Measurements from ENCODE around the gene OR10A3.

Gene OR10A3

GRCh38 chr11:7903940-7904339 lies 37.6 kb downstream of the OR10A3 start:
- Histone ChIP-seq H3K4me3 (no peak overlapping the region), H3K27ac (no peak overlapping the region), H3K9me3 (ENCODE audit: low read depth, low read length) (no peaks in the 10 kb centered on the region), H3K9ac (ENCODE audit: insufficient read length) (no peak overlapping the region), H3K36me3 (ENCODE audit: insufficient read depth, low read length) (no peaks in the 10 kb centered on the region)
- no peak for DNase-seq (ENCODE audit: low read depth, low spot score)
- no peak for TF ChIP-seq FOXP2 (optimal IDR thresholded peaks at IDR 0.05; ENCODE audit: control extremely low read depth, extremely low read length, insufficient read depth)
- TF ChIP-seq EZH2 (IDR thresholded peaks at IDR 0.05), result no peak
- no peak for TF ChIP-seq POLR2AphosphoS5 (IDR thresholded peaks at IDR 0.05; ENCODE audit: borderline replicate concordance, low read depth, low read length)

GRCh38 chr11:7901319-7901854 lies 40.1 kb downstream of the OR10A3 start:
- TF ChIP-seq EZH2 (IDR thresholded peaks at IDR 0.05), result no peak
- TF ChIP-seq POLR2AphosphoS5 (IDR thresholded peaks at IDR 0.05; ENCODE audit: borderline replicate concordance, low read depth, low read length), result no peak
- TF ChIP-seq FOXP2 (optimal IDR thresholded peaks at IDR 0.05; ENCODE audit: control extremely low read depth, extremely low read length, insufficient read depth), result no peak
- no peak overlapping the region for H3K27ac ChIP-seq
- H3K36me3 ChIP-seq (ENCODE audit: insufficient read depth, low read length), result no peaks in the 10 kb centered on the region
- no peak overlapping the region for H3K4me3 ChIP-seq
- no peak overlapping the region for H3K9ac ChIP-seq (ENCODE audit: insufficient read length)
- H3K9me3 ChIP-seq (ENCODE audit: low read depth, low read length), result no peaks in the 10 kb centered on the region
- DNase-seq (ENCODE audit: low read depth, low spot score), result no peak

GRCh38 chr11:7900686-7901085 lies 40.8 kb downstream of the OR10A3 start:
- H3K27ac ChIP-seq, result no peak overlapping the region
- no peak overlapping the region for H3K9ac ChIP-seq (ENCODE audit: insufficient read length)
- H3K9me3 ChIP-seq (ENCODE audit: low read depth, low read length), result no peaks in the 10 kb centered on the region
- TF ChIP-seq FOXP2 (optimal IDR thresholded peaks at IDR 0.05; ENCODE audit: control extremely low read depth, extremely low read length, insufficient read depth) (no peak), EZH2 (IDR thresholded peaks at IDR 0.05) (no peak), POLR2AphosphoS5 (IDR thresholded peaks at IDR 0.05; ENCODE audit: borderline replicate concordance, low read depth, low read length) (no peak)
- no peak overlapping the region for H3K4me3 ChIP-seq
- no peak for DNase-seq (ENCODE audit: low read depth, low spot score)
- no peaks in the 10 kb centered on the region for H3K36me3 ChIP-seq (ENCODE audit: insufficient read depth, low read length)

GRCh38 chr11:7899418-7899817 lies 42.1 kb downstream of the OR10A3 start:
- Histone ChIP-seq H3K36me3 (ENCODE audit: insufficient read depth, low read length) (no peaks in the 10 kb centered on the region), H3K27ac (no peak overlapping the region), H3K4me3 (no peak overlapping the region), H3K9ac (ENCODE audit: insufficient read length) (no peak overlapping the region), H3K9me3 (ENCODE audit: low read depth, low read length) (no peaks in the 10 kb centered on the region)
- no peak for TF ChIP-seq POLR2AphosphoS5 (IDR thresholded peaks at IDR 0.05; ENCODE audit: borderline replicate concordance, low read depth, low read length)
- no peak for TF ChIP-seq EZH2 (IDR thresholded peaks at IDR 0.05)
- no peak for TF ChIP-seq FOXP2 (optimal IDR thresholded peaks at IDR 0.05; ENCODE audit: control extremely low read depth, extremely low read length, insufficient read depth)
- DNase-seq (ENCODE audit: low read depth, low spot score), result no peak

- H3K9ac ChIP-seq (ENCODE audit: insufficient read length), result no peak overlapping the region
- no peak for DNase-seq (ENCODE audit: low read depth, low spot score)
- TF ChIP-seq POLR2AphosphoS5 (IDR thresholded peaks at IDR 0.05; ENCODE audit: borderline replicate concordance, low read depth, low read length), result no peak
- no peak for TF ChIP-seq FOXP2 (optimal IDR thresholded peaks at IDR 0.05; ENCODE audit: control extremely low read depth, extremely low read length, insufficient read depth)
- no peak for TF ChIP-seq EZH2 (IDR thresholded peaks at IDR 0.05)
- H3K4me3 ChIP-seq, result no peak overlapping the region
- no peak overlapping the region for H3K27ac ChIP-seq
- H3K36me3 ChIP-seq (ENCODE audit: insufficient read depth, low read length), result no peaks in the 10 kb centered on the region
- no peaks in the 10 kb centered on the region for H3K9me3 ChIP-seq (ENCODE audit: low read depth, low read length)
Observed at GRCh38 chr11:7898666-7899283, 42.7 kb downstream of the OR10A3 start.

- no peak overlapping the region for H3K27ac ChIP-seq
- no peaks in the 10 kb centered on the region for H3K36me3 ChIP-seq (ENCODE audit: insufficient read depth, low read length)
- no peak for TF ChIP-seq FOXP2 (optimal IDR thresholded peaks at IDR 0.05; ENCODE audit: control extremely low read depth, extremely low read length, insufficient read depth)
- TF ChIP-seq EZH2 (IDR thresholded peaks at IDR 0.05), result no peak
- no peak for TF ChIP-seq POLR2AphosphoS5 (IDR thresholded peaks at IDR 0.05; ENCODE audit: borderline replicate concordance, low read depth, low read length)
- no peak for DNase-seq (ENCODE audit: low read depth, low spot score)
- H3K9me3 ChIP-seq (ENCODE audit: low read depth, low read length), result no peaks in the 10 kb centered on the region
- H3K9ac ChIP-seq (ENCODE audit: insufficient read length), result no peak overlapping the region
- H3K4me3 ChIP-seq, result no peak overlapping the region
Observed at GRCh38 chr11:7896009-7896785, 45.3 kb downstream of the OR10A3 start.

GRCh38 chr11:7894251-7894650 lies 47.3 kb downstream of the OR10A3 start:
- Histone ChIP-seq H3K9me3 (ENCODE audit: low read depth, low read length) (no peaks in the 10 kb centered on the region), H3K27ac (no peak overlapping the region), H3K9ac (ENCODE audit: insufficient read length) (no peak overlapping the region), H3K36me3 (ENCODE audit: insufficient read depth, low read length) (no peaks in the 10 kb centered on the region), H3K4me3 (no peak overlapping the region)
- DNase-seq (ENCODE audit: low read depth, low spot score), result no peak
- TF ChIP-seq POLR2AphosphoS5 (IDR thresholded peaks at IDR 0.05; ENCODE audit: borderline replicate concordance, low read depth, low read length) (no peak), EZH2 (IDR thresholded peaks at IDR 0.05) (no peak), FOXP2 (optimal IDR thresholded peaks at IDR 0.05; ENCODE audit: control extremely low read depth, extremely low read length, insufficient read depth) (no peak)

- TF ChIP-seq FOXP2 (optimal IDR thresholded peaks at IDR 0.05; ENCODE audit: control extremely low read depth, extremely low read length, insufficient read depth) (no peak), POLR2AphosphoS5 (IDR thresholded peaks at IDR 0.05; ENCODE audit: borderline replicate concordance, low read depth, low read length) (no peak), EZH2 (IDR thresholded peaks at IDR 0.05) (no peak)
- DNase-seq (ENCODE audit: low read depth, low spot score), result no peak
- Histone ChIP-seq H3K27ac (no peak overlapping the region), H3K9ac (ENCODE audit: insufficient read length) (no peak overlapping the region), H3K9me3 (ENCODE audit: low read depth, low read length) (no peaks in the 10 kb centered on the region), H3K36me3 (ENCODE audit: insufficient read depth, low read length) (no peaks in the 10 kb centered on the region), H3K4me3 (no peak overlapping the region)
Observed at GRCh38 chr11:7893796-7894195, 47.7 kb downstream of the OR10A3 start.
